ENCODE measurements around the gene HSPA14. TPM values are rescaled to one million over a fixed set of nuclear protein-coding genes. Genes with fewer than 3 reads are reported as not detected.

Gene HSPA14
- polyA plus RNA-seq, 2 of the 4 experiments (the other 2 are of a cell fraction): 34.2 to 45.7 TPM

DNA sequence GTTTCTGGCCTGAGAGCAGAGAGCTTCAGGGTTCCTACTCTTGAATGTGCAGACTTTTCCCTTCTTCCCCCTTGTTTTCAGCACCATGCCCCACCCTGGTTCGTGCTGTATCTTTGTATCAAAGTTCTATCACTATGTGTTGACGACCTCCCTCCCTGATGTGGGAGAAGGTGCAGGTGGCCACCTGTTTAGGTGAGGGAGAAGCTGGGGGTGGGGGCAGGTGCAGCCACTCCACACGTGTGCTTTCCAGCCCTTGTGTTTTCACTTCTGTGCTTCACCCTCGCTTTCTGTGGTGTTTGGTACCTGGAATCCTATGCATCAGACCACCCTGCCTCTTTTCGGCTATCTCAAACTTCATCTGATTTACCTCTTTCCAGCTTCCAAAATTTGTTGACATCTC lies 20.9 kb downstream of the HSPA14 start:
- Histone ChIP-seq H3K27ac (no peak overlapping the region), H3K4me1 (peaks cover 10% of the 10 kb centered on the region; the same call in 2 of the 3 replicates), H3K4me2 (no peak overlapping the region), H3K4me3 (no peak overlapping the region), H3K9me3 (no peaks in the 10 kb centered on the region)
- no peak for FAIRE-seq
- POLR2A ChIA-PET: no interaction called here
- DNase-seq (ENCODE audit: low read depth in 1 of 2, low spot score in 1 of 2): no peak
- TF ChIP-seq NFE2L2 (conservative IDR thresholded peaks at IDR 0.05; ENCODE audit: low read length): no peak
- no peak for TF ChIP-seq MAZ (IDR thresholded peaks at IDR 0.05; ENCODE audit: borderline replicate concordance, low read depth, low read length)
- TF ChIP-seq, protein P1, sequence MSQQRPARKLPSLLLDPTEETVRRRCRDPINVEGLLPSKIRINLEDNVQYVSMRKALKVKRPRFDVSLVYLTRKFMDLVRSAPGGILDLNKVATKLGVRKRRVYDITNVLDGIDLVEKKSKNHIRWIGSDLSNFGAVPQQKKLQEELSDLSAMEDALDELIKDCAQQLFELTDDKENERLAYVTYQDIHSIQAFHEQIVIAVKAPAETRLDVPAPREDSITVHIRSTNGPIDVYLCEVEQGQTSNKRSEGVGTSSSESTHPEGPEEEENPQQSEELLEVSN (IDR thresholded peaks at IDR 0.05; ENCODE audit: borderline replicate concordance, low read depth): no peak
- no peak for TF ChIP-seq SREBF2 (IDR thresholded peaks at IDR 0.05)
- TF ChIP-seq TP53 (CRISPR knock-in tag; IDR thresholded peaks at IDR 0.05): no peak
- TF ChIP-seq, protein P2, sequence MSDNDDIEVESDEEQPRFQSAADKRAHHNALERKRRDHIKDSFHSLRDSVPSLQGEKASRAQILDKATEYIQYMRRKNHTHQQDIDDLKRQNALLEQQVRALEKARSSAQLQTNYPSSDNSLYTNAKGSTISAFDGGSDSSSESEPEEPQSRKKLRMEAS (IDR thresholded peaks at IDR 0.05): no peak
- TF ChIP-seq CBX8 (IDR thresholded peaks at IDR 0.05): no peak
- TF ChIP-seq ZSCAN20 (CRISPR knock-in tag; IDR thresholded peaks at IDR 0.05): no peak
- TF ChIP-seq, protein P3, sequence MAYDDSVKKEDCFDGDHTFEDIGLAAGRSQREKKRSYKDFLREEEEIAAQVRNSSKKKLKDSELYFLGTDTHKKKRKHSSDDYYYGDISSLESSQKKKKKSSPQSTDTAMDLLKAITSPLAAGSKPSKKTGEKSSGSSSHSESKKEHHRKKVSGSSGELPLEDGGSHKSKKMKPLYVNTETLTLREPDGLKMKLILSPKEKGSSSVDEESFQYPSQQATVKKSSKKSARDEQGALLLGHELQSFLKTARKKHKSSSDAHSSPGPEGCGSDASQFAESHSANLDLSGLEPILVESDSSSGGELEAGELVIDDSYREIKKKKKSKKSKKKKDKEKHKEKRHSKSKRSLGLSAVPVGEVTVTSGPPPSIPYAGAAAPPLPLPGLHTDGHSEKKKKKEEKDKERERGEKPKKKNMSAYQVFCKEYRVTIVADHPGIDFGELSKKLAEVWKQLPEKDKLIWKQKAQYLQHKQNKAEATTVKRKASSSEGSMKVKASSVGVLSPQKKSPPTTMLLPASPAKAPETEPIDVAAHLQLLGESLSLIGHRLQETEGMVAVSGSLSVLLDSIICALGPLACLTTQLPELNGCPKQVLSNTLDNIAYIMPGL (CRISPR knock-in tag; IDR thresholded peaks at IDR 0.05; ENCODE audit: borderline replicate concordance): no peak
- TF ChIP-seq ZC3H11A (IDR thresholded peaks at IDR 0.05): no peak
- TF ChIP-seq, protein P4, sequence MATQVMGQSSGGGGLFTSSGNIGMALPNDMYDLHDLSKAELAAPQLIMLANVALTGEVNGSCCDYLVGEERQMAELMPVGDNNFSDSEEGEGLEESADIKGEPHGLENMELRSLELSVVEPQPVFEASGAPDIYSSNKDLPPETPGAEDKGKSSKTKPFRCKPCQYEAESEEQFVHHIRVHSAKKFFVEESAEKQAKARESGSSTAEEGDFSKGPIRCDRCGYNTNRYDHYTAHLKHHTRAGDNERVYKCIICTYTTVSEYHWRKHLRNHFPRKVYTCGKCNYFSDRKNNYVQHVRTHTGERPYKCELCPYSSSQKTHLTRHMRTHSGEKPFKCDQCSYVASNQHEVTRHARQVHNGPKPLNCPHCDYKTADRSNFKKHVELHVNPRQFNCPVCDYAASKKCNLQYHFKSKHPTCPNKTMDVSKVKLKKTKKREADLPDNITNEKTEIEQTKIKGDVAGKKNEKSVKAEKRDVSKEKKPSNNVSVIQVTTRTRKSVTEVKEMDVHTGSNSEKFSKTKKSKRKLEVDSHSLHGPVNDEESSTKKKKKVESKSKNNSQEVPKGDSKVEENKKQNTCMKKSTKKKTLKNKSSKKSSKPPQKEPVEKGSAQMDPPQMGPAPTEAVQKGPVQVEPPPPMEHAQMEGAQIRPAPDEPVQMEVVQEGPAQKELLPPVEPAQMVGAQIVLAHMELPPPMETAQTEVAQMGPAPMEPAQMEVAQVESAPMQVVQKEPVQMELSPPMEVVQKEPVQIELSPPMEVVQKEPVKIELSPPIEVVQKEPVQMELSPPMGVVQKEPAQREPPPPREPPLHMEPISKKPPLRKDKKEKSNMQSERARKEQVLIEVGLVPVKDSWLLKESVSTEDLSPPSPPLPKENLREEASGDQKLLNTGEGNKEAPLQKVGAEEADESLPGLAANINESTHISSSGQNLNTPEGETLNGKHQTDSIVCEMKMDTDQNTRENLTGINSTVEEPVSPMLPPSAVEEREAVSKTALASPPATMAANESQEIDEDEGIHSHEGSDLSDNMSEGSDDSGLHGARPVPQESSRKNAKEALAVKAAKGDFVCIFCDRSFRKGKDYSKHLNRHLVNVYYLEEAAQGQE (IDR thresholded peaks at IDR 0.05): no peak
- TF ChIP-seq HDAC2 (IDR thresholded peaks at IDR 0.05): no peak
- no peak for TF ChIP-seq ZFP36 (IDR thresholded peaks at IDR 0.05; ENCODE audit: borderline replicate concordance, partially characterized antibody)
- no peak for TF ChIP-seq HOXB13 (CRISPR knock-in tag; IDR thresholded peaks at IDR 0.05; ENCODE audit: low read depth)
- CTCF ChIA-PET: interaction anchor here (0.8 to 1.6 kb wide), 3 partner anchors 11 to 17 kb away, joined by 3 to 4 read pairs (median 3); no protein-coding TSS in a partner anchor
- 82% methylated on average over 5 of the region's 5 CpGs for WGBS (ENCODE audit: missing lambda C conversion rate)
- ATAC-seq: no peak

DNA sequence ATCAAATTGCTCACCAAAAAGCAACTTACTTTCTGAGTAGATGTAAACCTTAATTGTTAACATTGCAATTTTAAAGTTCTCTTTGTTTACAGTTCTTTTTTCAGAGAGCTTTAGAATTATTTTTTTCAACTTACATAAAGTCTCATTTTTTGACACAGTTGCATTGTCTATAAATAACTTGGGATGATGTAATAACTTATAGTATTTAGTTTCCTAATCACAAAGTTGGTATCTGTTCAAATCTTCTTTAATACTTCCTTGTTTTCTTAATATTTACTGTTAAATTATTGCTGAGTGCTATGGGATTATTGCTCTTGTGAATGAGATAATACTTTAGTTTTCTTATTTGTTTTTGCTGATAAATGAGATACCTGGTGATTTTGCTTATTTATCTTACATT lies 21.7 kb downstream of the HSPA14 start:
- ChIA-PET POLR2A (no interaction called here), CTCF (interaction anchor here (1.6 kb wide), 1 partner anchor 16 kb away, joined by 3 read pairs; no protein-coding TSS in a partner anchor)
- FAIRE-seq (no peak), DNase-seq (ENCODE audit: low read depth in 1 of 2, low spot score in 1 of 2) (no peak), ATAC-seq (no peak)
- H3K4me1 ChIP-seq: peaks cover 10% of the 10 kb centered on the region; the same call in 2 of the 3 replicates
- no peak overlapping the region for H3K27ac ChIP-seq
- H3K9me3 ChIP-seq: no peaks in the 10 kb centered on the region
- no peak overlapping the region for H3K4me3 ChIP-seq
- no peak for TF ChIP-seq KDM5A (IDR thresholded peaks at IDR 0.05)
- TF ChIP-seq, protein P5, sequence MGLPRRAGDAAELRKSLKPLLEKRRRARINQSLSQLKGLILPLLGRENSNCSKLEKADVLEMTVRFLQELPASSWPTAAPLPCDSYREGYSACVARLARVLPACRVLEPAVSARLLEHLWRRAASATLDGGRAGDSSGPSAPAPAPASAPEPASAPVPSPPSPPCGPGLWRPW (IDR thresholded peaks at IDR 0.05): no peak
- no peak for TF ChIP-seq NR3C1 (IDR thresholded peaks at IDR 0.05)
- no peak for TF ChIP-seq FOSB (CRISPR knock-in tag; IDR thresholded peaks at IDR 0.05)
- no peak for TF ChIP-seq EHF (CRISPR knock-in tag; IDR thresholded peaks at IDR 0.05)
- no peak for TF ChIP-seq HEYL (CRISPR knock-in tag; IDR thresholded peaks at IDR 0.05)
- no peak for TF ChIP-seq JUNB (IDR thresholded peaks at IDR 0.05)
- TF ChIP-seq ZSCAN20 (CRISPR knock-in tag; IDR thresholded peaks at IDR 0.05): no peak
- TF ChIP-seq NFE2L2 (conservative IDR thresholded peaks at IDR 0.05; ENCODE audit: low read length): no peak
- TF ChIP-seq, protein P4 (IDR thresholded peaks at IDR 0.05): no peak
- TF ChIP-seq, protein P3 (CRISPR knock-in tag; IDR thresholded peaks at IDR 0.05; ENCODE audit: borderline replicate concordance): no peak
- no peak for TF ChIP-seq RAD21 (conservative IDR thresholded peaks at IDR 0.05 in 1 of 2, IDR thresholded peaks at IDR 0.05 in 1 of 2)
- TF ChIP-seq POLR2AphosphoS2 (conservative IDR thresholded peaks at IDR 0.05; ENCODE audit: low read length): no peak
- TF ChIP-seq NPAS2 (CRISPR knock-in tag; IDR thresholded peaks at IDR 0.05; ENCODE audit: borderline replicate concordance): no peak
- no peak overlapping the region for H3K4me2 ChIP-seq
